SU-DHL-6 (cell line): Measurements from ENCODE around the gene HTR3B.

Source experiments
- H2AFZ ChIP-seq: fragments of 200-600 bp; sonication (generic); 2 replicates; pipeline ENCODE4 v1.6.1; 2014; ENCODE audit warnings: low read depth, mild to moderate bottlenecking, moderate library complexity, mixed read lengths, antibody characterized with exemption, low read length; ENCODE audit not compliant: severe bottlenecking
- H3F3A ChIP-seq: fragments of 200-600 bp; shearing (Covaris generic); 2 replicates; pipeline ENCODE4 v1.6.0; 2016; ENCODE audit warnings: antibody characterized with exemption, mild to moderate bottlenecking; ENCODE audit not compliant: insufficient read depth
- H3K27ac ChIP-seq: fragments of 200-600 bp; sonication (generic); 2 replicates; pipeline ENCODE4 v1.5.1; 2016; ENCODE audit warnings: low read depth, mild to moderate bottlenecking, low read length, moderate library complexity, mixed read lengths
- H3K27me3 ChIP-seq: fragments of 200-600 bp; sonication (generic), shearing (Covaris generic); 2 replicates; pipeline ENCODE4 v1.6.0; 2014; ENCODE audit warnings: mild to moderate bottlenecking, low read length
- H3K36me3 ChIP-seq: fragments of 200-600 bp; sonication (generic); 2 replicates; pipeline ENCODE4 v1.6.1; 2014; ENCODE audit warnings: mild to moderate bottlenecking, low read length, mixed read lengths
- H3K4me2 ChIP-seq: fragments of 300-600, 200-600 bp; shearing (Covaris generic), sonication (generic); 2 replicates; pipeline ENCODE4 v1.6.0; 2014; ENCODE audit warnings: low read length, low read depth, mild to moderate bottlenecking; ENCODE audit not compliant: poor library complexity, severe bottlenecking
- H3K4me3 ChIP-seq: fragments of 200-600 bp; sonication (generic); 2 replicates; pipeline ENCODE4 v1.5.1; 2014; ENCODE audit warnings: antibody characterized with exemption, low read length, mild to moderate bottlenecking, mixed read lengths; ENCODE audit not compliant: insufficient read depth, poor library complexity, severe bottlenecking
- H3K79me2 ChIP-seq: fragments of 200-600 bp; sonication (generic); 2 replicates; pipeline ENCODE4 v1.6.1; 2014; ENCODE audit warnings: mild to moderate bottlenecking, low read length, moderate library complexity; ENCODE audit not compliant: insufficient read depth
- H3K9ac ChIP-seq: fragments of 200-600 bp; sonication (generic); 2 replicates; pipeline ENCODE4 v1.7.0; 2014; ENCODE audit warnings: mild to moderate bottlenecking, low read length
- H3K9me2 ChIP-seq: fragments of 200-600 bp; sonication (generic); replicated peaks from 2 replicates; pipeline ENCODE4 v1.6.1; 2014; ENCODE audit warnings: low read length; ENCODE audit not compliant: insufficient read depth
- H3K9me3 ChIP-seq: fragments of 200-600 bp; sonication (generic); 2 replicates; pipeline ENCODE4 v1.6.1; 2014; ENCODE audit warnings: low read length, mixed read lengths; ENCODE audit not compliant: insufficient read depth
- H4K20me1 ChIP-seq: fragments of 200-600 bp; sonication (generic); 2 replicates; pipeline ENCODE4 v1.6.1; 2014; ENCODE audit warnings: low read depth, mild to moderate bottlenecking, antibody characterized with exemption, low read length, moderate library complexity, mixed read lengths
- EZH2phosphoT487 ChIP-seq: fragments of 200-600 bp; sonication (generic), shearing (Covaris generic); conservative IDR thresholded peaks from 2 replicates; pipeline ENCODE4 v1.6.1; 2018; ENCODE audit warnings: mild to moderate bottlenecking, antibody characterized with exemption, low read length, moderate library complexity, mixed read lengths
- TF ChIP-seq, protein P1 (sequence below): fragments of 200-600 bp; sonication (generic); IDR thresholded peaks from one replicate; pipeline ENCODE4 v1.5.1; 2017; ENCODE audit warnings: antibody characterized with exemption, mild to moderate bottlenecking, low read length, moderate library complexity; ENCODE audit not compliant: insufficient read depth, poor library complexity, severe bottlenecking

Gene HTR3B

DNA sequence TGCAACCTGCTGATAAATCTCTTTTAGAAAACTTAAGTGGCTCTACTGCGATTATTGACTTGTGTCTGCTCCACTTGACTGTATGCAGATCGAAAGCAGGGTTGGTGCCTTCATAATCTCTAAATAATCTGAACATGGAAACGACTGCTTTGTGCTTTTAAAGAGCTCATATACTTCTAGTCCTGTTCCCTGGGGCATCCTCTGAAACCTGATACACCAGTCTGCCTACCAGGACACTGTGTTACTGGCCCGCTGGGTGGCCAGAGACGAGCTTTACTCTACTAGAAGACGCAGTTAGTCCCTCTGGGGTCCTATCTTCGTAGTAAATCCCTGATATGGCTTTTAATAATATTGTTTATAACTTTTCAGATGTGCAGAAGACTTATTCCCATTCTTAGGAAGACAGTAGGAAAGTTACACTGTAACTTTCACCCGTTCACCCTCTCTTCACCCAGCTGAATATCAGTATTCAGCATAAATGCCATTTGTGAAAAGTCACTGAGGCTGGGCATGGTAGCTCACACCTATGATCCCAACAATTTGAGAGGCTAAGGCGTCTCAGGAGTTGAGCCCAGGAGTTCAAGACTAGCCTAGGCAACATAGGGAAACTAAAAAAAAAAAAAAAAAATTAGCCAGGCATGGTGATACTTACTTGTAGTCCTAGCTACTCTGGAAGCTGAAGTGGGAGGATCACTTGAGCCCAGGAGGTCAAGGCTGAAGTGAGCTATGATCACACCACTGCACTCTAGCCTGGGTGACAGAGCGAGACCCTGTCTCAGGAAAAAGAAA lies 9.0 kb upstream of the HTR3B start:
- Histone ChIP-seq H3K36me3 (no peaks in the 10 kb centered on the region), H3F3A (no peaks in the 10 kb centered on the region), H3K79me2 (no peaks in the 10 kb centered on the region), H3K27ac (no peak overlapping the region), H2AFZ (no peak overlapping the region), H3K4me3 (no peak overlapping the region), H3K27me3 (no peaks in the 10 kb centered on the region), H3K9ac (no peak overlapping the region), H3K9me2 (no peaks in the 10 kb centered on the region), H3K4me2 (no peak overlapping the region), H3K9me3 (no peaks in the 10 kb centered on the region), H4K20me1 (no peaks in the 10 kb centered on the region)
- TF ChIP-seq, protein P1, sequence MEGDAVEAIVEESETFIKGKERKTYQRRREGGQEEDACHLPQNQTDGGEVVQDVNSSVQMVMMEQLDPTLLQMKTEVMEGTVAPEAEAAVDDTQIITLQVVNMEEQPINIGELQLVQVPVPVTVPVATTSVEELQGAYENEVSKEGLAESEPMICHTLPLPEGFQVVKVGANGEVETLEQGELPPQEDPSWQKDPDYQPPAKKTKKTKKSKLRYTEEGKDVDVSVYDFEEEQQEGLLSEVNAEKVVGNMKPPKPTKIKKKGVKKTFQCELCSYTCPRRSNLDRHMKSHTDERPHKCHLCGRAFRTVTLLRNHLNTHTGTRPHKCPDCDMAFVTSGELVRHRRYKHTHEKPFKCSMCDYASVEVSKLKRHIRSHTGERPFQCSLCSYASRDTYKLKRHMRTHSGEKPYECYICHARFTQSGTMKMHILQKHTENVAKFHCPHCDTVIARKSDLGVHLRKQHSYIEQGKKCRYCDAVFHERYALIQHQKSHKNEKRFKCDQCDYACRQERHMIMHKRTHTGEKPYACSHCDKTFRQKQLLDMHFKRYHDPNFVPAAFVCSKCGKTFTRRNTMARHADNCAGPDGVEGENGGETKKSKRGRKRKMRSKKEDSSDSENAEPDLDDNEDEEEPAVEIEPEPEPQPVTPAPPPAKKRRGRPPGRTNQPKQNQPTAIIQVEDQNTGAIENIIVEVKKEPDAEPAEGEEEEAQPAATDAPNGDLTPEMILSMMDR, result no peak
- TF ChIP-seq EZH2phosphoT487, result no peak

DNA sequence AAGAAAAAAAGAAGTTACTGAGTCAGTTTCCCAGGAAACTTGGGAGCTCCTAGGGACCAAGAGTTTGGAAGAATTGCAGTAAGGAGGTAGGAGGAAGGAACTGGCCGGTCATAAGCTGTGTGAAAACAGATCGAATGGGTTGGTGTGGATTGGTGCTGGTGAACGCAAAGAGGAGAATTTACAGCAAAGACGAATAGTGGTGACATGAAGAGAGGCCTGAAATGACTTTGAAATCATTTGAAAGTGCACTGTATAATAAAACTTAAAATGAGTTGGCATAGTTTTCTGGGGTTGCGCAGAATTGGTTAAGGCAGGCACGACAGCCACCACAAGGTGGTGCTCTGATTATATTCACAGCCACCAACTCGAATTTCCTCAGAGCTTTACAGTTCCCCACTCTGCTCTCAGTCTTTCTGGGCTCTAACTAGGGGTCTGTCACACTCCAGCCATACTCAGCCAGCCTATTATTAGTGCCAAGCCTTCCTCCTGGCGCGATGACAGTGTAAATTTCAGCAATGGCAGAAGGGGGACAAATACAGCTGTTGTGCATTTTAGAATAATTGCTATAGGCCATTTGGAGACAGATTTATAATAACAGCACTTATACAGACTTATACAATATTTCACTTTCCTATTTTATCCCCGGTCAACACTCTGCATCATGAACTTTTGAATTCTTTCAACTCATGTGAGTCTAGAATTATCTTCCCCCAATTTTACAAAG lies 8.3 kb upstream of the HTR3B start:
- Histone ChIP-seq H2AFZ (no peak overlapping the region), H3K9me3 (no peaks in the 10 kb centered on the region), H3K9ac (no peak overlapping the region), H3F3A (no peaks in the 10 kb centered on the region), H3K27me3 (no peaks in the 10 kb centered on the region), H3K36me3 (no peaks in the 10 kb centered on the region), H3K79me2 (no peaks in the 10 kb centered on the region), H3K4me2 (no peak overlapping the region), H3K27ac (no peak overlapping the region), H4K20me1 (no peaks in the 10 kb centered on the region), H3K9me2 (no peaks in the 10 kb centered on the region), H3K4me3 (no peak overlapping the region)
- no peak for TF ChIP-seq EZH2phosphoT487
- TF ChIP-seq, protein P1, result peak; percentile 68

DNA sequence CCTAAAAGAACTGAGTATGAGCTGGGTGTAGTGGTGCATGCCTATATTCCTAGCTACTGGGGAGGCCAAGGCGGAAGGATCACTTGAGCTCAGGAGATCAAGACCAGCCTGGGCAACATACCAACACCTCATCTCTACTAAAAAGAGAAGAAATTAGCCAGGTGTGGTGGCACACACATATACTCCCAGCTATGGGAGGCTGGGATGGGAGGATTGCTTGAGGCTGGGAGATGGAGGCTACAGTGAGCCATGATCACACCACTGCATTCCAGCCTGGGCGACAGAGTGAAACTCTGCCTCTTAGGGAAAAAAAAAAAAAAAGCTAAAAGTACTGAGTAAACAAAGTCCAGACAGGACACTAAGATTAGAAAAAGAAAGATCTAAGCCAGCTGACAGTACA lies 3.5 kb upstream of the HTR3B start:
- Histone ChIP-seq H3K27ac (no peak overlapping the region), H3K9ac (no peak overlapping the region), H3F3A (no peaks in the 10 kb centered on the region), H3K9me3 (no peaks in the 10 kb centered on the region), H3K36me3 (no peaks in the 10 kb centered on the region), H3K79me2 (no peaks in the 10 kb centered on the region), H3K27me3 (no peaks in the 10 kb centered on the region), H3K4me3 (no peak overlapping the region), H4K20me1 (no peaks in the 10 kb centered on the region), H2AFZ (no peak overlapping the region), H3K9me2 (no peaks in the 10 kb centered on the region), H3K4me2 (no peak overlapping the region)
- no peak for TF ChIP-seq EZH2phosphoT487
- TF ChIP-seq, protein P1, result no peak
